Measurements from ENCODE around the gene UBXN6. TPM values are rescaled to one million over a fixed set of nuclear protein-coding genes. Genes with fewer than 3 reads are reported as not detected.
A peak's percentile ranks its signal among the peaks of the same experiment; 100 is the strongest.

The UBXN6 gene, protein sequence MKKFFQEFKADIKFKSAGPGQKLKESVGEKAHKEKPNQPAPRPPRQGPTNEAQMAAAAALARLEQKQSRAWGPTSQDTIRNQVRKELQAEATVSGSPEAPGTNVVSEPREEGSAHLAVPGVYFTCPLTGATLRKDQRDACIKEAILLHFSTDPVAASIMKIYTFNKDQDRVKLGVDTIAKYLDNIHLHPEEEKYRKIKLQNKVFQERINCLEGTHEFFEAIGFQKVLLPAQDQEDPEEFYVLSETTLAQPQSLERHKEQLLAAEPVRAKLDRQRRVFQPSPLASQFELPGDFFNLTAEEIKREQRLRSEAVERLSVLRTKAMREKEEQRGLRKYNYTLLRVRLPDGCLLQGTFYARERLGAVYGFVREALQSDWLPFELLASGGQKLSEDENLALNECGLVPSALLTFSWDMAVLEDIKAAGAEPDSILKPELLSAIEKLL
- 54.3 and 58.2 TPM in 2 replicates for total RNA-seq

DNA sequence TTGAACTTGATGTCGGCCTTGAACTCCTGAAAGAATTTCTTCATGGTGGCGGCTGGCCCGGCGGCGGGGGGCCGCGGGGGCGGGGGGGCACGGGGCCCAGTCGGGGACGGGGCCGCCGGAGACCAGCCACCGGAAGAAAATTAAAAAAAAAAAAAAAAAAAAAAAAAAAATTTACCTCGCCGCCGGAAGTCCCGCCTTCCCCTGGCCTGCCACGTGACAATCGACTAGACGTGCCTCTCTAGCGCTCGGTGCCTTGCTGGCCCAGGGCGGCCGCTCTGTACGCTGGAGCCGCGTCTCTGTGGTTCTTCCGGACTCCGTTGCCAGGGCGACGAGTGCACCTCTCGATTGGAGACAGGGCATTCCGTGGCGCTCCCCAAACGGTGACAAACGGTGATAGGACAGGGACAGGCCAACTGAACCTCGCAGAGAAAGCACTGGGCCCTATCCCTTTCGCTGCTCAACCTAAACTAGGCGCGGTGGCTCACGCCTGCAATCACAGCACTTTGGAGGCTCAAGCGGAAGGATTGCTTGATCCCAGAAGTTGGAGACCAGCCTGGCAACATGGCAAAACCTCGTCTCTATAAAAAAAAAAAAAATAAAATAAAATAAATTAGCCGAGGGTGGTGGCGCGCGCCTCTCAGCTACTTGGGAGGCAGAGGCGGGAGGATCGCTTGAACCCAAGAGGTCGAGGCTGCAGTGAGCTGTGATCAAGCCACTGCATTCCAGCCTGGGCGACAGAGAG, at the start of gene UBXN6:
Gene UBXN6 (minus strand): TSS at position 141 of the 742 bp plus-strand sequence. CDS start 97 bp downstream, at position 44.
- peak; percentile 95 for DNase-seq
- H3K27ac Mint-ChIP-seq: peak within 1 kb of the TSS; percentile 86
- TF ChIP-seq, protein P1, sequence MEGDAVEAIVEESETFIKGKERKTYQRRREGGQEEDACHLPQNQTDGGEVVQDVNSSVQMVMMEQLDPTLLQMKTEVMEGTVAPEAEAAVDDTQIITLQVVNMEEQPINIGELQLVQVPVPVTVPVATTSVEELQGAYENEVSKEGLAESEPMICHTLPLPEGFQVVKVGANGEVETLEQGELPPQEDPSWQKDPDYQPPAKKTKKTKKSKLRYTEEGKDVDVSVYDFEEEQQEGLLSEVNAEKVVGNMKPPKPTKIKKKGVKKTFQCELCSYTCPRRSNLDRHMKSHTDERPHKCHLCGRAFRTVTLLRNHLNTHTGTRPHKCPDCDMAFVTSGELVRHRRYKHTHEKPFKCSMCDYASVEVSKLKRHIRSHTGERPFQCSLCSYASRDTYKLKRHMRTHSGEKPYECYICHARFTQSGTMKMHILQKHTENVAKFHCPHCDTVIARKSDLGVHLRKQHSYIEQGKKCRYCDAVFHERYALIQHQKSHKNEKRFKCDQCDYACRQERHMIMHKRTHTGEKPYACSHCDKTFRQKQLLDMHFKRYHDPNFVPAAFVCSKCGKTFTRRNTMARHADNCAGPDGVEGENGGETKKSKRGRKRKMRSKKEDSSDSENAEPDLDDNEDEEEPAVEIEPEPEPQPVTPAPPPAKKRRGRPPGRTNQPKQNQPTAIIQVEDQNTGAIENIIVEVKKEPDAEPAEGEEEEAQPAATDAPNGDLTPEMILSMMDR (IDR thresholded peaks at IDR 0.05): no peak
- peaks cover 23% of the 10 kb centered on the region for H3K36me3 Mint-ChIP-seq (ENCODE audit: low read depth)
- ATAC-seq (ENCODE audit: low read depth): peak; percentile 95
- no peaks in the 10 kb centered on the region for H3K9me3 Mint-ChIP-seq
- H3K4me3 Mint-ChIP-seq: peak within 1 kb of the TSS; percentile 89
- intact Hi-C loops (cut with micrococcal nuclease): loop anchor here (1.0 to 10.0 kb wide), 5 partner anchors 13 to 953 kb away; partner anchors contain the start of genes CHAF1A, DOHH, DPP9 and FZR1
- ChIA-PET POLR2A (interaction anchor here (0.6 to 3.2 kb wide), 4 partner anchors 13 to 669 kb away, joined by 4 to 26 read pairs (median 4); partner anchors contain the start of genes HDGFL2 and YJU2), CTCF (interaction anchor here (1.6 kb wide), 1 partner anchor 88 kb away, joined by 3 read pairs; no protein-coding TSS in a partner anchor)
- no peaks in the 10 kb centered on the region for H3K27me3 Mint-ChIP-seq
- H3K4me1 Mint-ChIP-seq: peaks cover 20% of the 10 kb centered on the region

DNA sequence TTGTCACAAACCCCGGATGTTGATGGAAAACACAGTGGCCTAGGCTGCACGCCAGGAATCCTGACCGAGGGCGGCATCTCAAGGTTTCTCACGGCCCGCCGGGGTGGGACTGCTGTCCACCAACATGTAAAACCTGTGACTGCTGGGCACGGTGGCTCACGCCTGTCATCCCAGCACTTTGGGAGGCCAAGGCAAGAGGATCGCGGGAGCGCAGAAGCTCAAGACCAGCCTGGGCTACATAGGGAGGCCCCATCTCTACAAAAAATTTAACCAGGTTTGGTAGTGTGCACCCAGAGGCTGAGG, 49.5 kb upstream of the UBXN6 start:
- intact Hi-C loops (cut with micrococcal nuclease): no loop called here
- Mint-ChIP-seq H3K4me1 (no peaks in the 10 kb centered on the region), H3K27me3 (no peaks in the 10 kb centered on the region), H3K36me3 (ENCODE audit: low read depth) (peaks cover 20% of the 10 kb centered on the region), H3K4me3 (no peak overlapping the region), H3K27ac (no peak overlapping the region), H3K9me3 (no peaks in the 10 kb centered on the region)
- POLR2A ChIA-PET: no interaction called here
- TF ChIP-seq, protein P1 (IDR thresholded peaks at IDR 0.05): no peak
- DNase-seq: no peak
- CTCF ChIA-PET: no interaction called here
- no peak for ATAC-seq (ENCODE audit: low read depth)

DNA sequence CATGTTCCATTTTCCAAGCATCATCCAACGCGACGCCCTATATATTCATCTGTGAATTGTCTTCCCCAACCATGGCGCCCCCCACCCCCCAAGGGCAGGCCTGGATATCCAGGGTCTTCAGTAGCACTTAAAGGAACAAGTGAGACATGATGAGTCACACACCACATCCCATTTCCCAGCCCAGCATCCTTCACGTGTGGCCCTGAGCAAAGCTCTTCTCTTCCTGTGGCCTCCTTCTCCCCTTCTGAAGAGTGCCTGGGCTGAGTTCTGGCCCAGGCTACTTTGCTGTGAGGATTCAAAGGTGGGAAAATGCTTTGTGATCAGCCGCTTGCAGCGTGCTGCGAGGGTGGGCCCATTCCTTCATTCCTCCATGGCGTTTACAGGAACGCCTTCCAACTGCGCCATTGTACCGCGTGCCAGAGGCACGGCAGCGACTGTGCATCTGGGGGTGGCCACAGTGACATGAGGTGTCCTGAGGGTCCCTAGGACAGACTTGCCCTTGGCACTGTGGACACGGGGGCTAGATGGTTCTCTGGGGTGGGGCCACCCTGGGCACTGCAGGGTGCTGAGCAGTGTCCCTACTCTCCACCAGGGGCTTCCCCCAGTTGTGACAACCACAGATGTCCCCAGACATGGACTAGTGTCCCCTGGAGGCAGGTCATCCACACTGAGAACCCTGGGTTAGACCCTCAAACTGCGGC, 49.0 kb upstream of the UBXN6 start:
- H3K36me3 Mint-ChIP-seq (ENCODE audit: low read depth): peaks cover 21% of the 10 kb centered on the region
- no peak for DNase-seq
- no peak overlapping the region for H3K4me3 Mint-ChIP-seq
- ATAC-seq (ENCODE audit: low read depth): no peak
- ChIA-PET POLR2A (no interaction called here), CTCF (no interaction called here)
- H3K4me1 Mint-ChIP-seq: no peaks in the 10 kb centered on the region
- H3K9me3 Mint-ChIP-seq: no peaks in the 10 kb centered on the region
- H3K27ac Mint-ChIP-seq: no peak overlapping the region
- intact Hi-C loops (cut with micrococcal nuclease): no loop called here
- TF ChIP-seq, protein P1 (IDR thresholded peaks at IDR 0.05): no peak
- no peaks in the 10 kb centered on the region for H3K27me3 Mint-ChIP-seq

DNA sequence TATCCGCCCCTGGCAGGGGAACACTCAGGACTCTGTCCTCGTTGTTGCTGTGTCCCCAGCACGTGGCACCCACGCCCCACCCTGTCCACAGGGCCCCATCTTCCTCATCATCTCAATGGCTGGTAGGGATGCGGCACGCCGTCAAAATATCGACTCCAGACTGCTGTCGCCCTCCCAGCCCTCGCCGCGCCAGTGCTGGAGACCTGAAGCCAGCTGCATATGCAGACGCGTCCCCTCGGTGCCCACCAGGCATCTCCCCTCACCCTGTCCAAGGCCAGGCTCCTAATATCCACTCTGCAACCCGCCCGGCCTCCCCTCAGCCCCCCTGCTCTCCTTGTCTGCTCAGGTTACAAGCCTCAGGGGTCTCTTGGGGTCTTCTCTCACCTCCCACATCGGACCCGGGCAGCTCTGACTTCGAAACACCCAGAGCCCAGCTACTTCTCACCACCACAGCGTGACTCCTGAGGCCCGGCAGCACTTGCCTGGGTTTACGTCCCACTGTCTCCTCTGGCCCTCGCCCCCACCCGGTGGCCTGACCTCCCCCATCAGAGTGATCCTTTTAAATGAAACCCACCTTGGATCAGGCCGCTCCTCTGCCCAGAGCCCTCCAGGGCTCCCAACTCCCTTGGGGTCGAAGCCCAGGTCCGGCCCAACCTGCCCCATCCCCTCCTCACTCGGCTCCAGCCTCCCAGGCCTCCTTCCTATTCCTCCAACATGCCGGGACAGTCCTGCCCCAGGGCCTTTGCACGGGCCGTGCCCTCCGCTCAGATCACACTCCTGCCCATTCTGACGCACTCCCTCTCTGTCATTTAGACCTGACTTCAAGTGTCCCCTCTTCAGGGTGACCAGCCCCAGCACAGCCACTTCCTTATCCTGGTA, 48.2 kb upstream of the UBXN6 start:
- H3K27ac Mint-ChIP-seq: no peak overlapping the region
- peaks cover 23% of the 10 kb centered on the region for H3K36me3 Mint-ChIP-seq (ENCODE audit: low read depth)
- H3K27me3 Mint-ChIP-seq: no peaks in the 10 kb centered on the region
- TF ChIP-seq, protein P1 (IDR thresholded peaks at IDR 0.05): no peak
- no peaks in the 10 kb centered on the region for H3K4me1 Mint-ChIP-seq
- no peak for DNase-seq
- intact Hi-C loops (cut with micrococcal nuclease): no loop called here
- no peaks in the 10 kb centered on the region for H3K9me3 Mint-ChIP-seq
- ChIA-PET POLR2A (no interaction called here), CTCF (no interaction called here)
- no peak overlapping the region for H3K4me3 Mint-ChIP-seq
- no peak for ATAC-seq (ENCODE audit: low read depth)

All from activated B cell treated with CpG ODN at 0.5 μM for 24 hours (primary cell).